ENCODE results near the gene GAA. TPM values are rescaled to one million over a fixed set of nuclear protein-coding genes. Genes with fewer than 3 reads are reported as not detected.

The GAA gene
- total and polyA plus RNA-seq, 2 of the 4 experiments (the other 2 are of a cell fraction) = 2.2 to 14.8 TPM

DNA sequence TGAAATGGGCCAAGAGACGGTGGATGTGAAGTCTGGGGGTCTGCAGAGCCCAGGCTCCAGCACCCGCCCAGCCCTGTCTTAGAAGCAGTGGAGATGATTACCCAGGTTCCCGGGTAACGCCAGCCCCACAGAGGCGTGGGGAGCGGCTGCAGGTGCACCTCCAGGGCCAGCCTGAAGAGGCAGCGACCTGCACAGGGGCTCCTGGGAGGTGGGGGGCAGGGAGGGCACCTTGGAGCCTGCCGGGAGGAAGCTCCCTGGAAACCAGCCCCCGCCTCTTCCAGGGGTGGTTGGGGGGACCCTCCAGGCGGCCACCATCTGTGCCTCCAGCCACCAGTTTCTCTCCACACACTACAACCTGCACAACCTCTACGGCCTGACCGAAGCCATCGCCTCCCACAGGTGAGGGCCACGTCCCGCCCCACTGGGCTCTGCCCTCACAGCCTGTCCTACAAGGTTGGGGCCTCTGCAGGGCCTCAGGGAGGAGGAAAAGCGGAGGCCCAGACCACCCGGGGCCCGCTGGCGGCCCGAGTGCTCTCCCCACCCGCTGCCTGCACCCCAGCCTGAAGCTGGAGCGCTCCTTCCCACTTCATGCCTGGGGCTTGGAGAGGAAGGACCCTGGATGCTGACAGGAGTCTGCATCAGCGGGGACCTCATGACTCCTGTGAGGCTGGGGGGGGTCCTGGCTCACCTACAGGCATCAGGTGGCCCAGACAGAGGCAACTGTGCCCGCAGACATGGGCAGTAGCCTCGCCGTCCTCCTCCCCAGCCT is 10.5 kb downstream of the GAA start:
- Histone ChIP-seq H3K23ac (ENCODE audit: low read depth, low read length) (no peak overlapping the region), H3K9me3 (ENCODE audit: control insufficient read depth, insufficient read depth, low read length) (no peaks in the 10 kb centered on the region), H2AK5ac (ENCODE audit: low read depth, low read length) (no peak overlapping the region), H3K36me3 (ENCODE audit: control insufficient read depth, insufficient read depth, low read length) (peaks cover 3% of the 10 kb centered on the region; the same call in 1 of the 2 replicates), H3K18ac (ENCODE audit: low read depth, low read length) (no peak overlapping the region), H4K91ac (ENCODE audit: insufficient read depth, low read depth, low read length) (no peak overlapping the region), H3K4me3 (ENCODE audit: insufficient read depth, low read depth, low read length) (no peak overlapping the region), H3K27ac (ENCODE audit: insufficient read depth, low read length) (no peak overlapping the region), H3K9me1 (ENCODE audit: insufficient read depth, low read length) (peaks cover 7% of the 10 kb centered on the region), H4K5ac (ENCODE audit: low read depth, low read length) (no peak overlapping the region), H2BK5ac (ENCODE audit: low read depth, low read length, poor library complexity, severe bottlenecking) (no peak overlapping the region), H2AK9ac (replicated peaks; ENCODE audit: low read depth, low read length, poor library complexity) (no peak overlapping the region), H3K4ac (ENCODE audit: low read depth, low read length) (no peak overlapping the region), H4K20me1 (ENCODE audit: insufficient read depth, low read length) (no peaks in the 10 kb centered on the region), H3K4me1 (ENCODE audit: control insufficient read depth, insufficient read depth, low read length) (peaks cover 5% of the 10 kb centered on the region), H3K56ac (ENCODE audit: extremely low read depth, insufficient read depth, low read length) (no peak overlapping the region), H3K14ac (replicated peaks; ENCODE audit: low read depth, low read length) (no peak overlapping the region), H2BK120ac (ENCODE audit: low read depth, low read length) (no peak overlapping the region), H3K4me2 (ENCODE audit: low read depth, low read length) (no peak overlapping the region), H2AFZ (replicated peaks; ENCODE audit: low read length, poor library complexity) (no peak overlapping the region), H3K79me1 (ENCODE audit: low read depth in 1 of 2, low read length in 2 of 2) (no peaks in the 10 kb centered on the region), H4K8ac (ENCODE audit: low read depth in 2 of 2, low read length in 2 of 2) (no peak overlapping the region), H3K27me3 (ENCODE audit: control insufficient read depth, insufficient read depth, low read length) (no peaks in the 10 kb centered on the region), H3K9ac (ENCODE audit: low read depth, low read length) (no peak overlapping the region), H2BK20ac (ENCODE audit: low read depth, low read length) (no peak overlapping the region), H2BK15ac (ENCODE audit: low read depth, low read length) (no peak overlapping the region)
- TF ChIP-seq SMC3 (IDR thresholded peaks at IDR 0.05; ENCODE audit: low read depth, low read length) = no peak
- TF ChIP-seq RCOR1 (IDR thresholded peaks at IDR 0.05; ENCODE audit: insufficient replicate concordance, low read length) = no peak
- no peak for TF ChIP-seq RAD21 (IDR thresholded peaks at IDR 0.05; ENCODE audit: low read length)
- TF ChIP-seq CEBPB (IDR thresholded peaks at IDR 0.05; ENCODE audit: low read depth, low read length) = no peak
- no peak for TF ChIP-seq MAZ (IDR thresholded peaks at IDR 0.05; ENCODE audit: borderline replicate concordance, low read depth, low read length)
- TF ChIP-seq, protein P1, sequence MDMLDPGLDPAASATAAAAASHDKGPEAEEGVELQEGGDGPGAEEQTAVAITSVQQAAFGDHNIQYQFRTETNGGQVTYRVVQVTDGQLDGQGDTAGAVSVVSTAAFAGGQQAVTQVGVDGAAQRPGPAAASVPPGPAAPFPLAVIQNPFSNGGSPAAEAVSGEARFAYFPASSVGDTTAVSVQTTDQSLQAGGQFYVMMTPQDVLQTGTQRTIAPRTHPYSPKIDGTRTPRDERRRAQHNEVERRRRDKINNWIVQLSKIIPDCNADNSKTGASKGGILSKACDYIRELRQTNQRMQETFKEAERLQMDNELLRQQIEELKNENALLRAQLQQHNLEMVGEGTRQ (IDR thresholded peaks at IDR 0.05; ENCODE audit: low read depth, low read length) = no peak
- TF ChIP-seq BHLHE40 (IDR thresholded peaks at IDR 0.05; ENCODE audit: low read depth, low read length) = no peak
- no peak for TF ChIP-seq RFX5 (IDR thresholded peaks at IDR 0.05; ENCODE audit: low read depth, low read length)
- no peak for TF ChIP-seq POLR2A (IDR thresholded peaks at IDR 0.05; ENCODE audit: low read depth, low read length)
- TF ChIP-seq FOS (IDR thresholded peaks at IDR 0.05; ENCODE audit: low read depth, low read length) = no peak
- ATAC-seq (ENCODE audit: low read depth) (no peak), DNase-seq (no peak)
- in situ Hi-C loops (cut with MboI; ENCODE audit: low sequenced_read_pairs) = no loop called here
- ChIA-PET POLR2A (ENCODE audit: unreplicated experiment) (no interaction called here), CTCF (no interaction called here)
- intact Hi-C loops (cut with micrococcal nuclease) = no loop called here
- no TSS peak for BruUV-seq (replicated peaks)
- dilution Hi-C loops (cut with HindIII; ENCODE audit: low sequenced_read_pairs, unreplicated experiment) = no loop called here
- WGBS, 2 experiments (ENCODE audit: extremely low coverage in 2 of 2, insufficient read length in 1 of 2) = 89% methylated on average over 3 of the region's 26 CpGs; no CpG with 5 or more reads in 1 of the 2 experiments
